ENCODE measurements around the gene ETFBKMT. TPM values are rescaled to one million over a fixed set of nuclear protein-coding genes. Genes with fewer than 3 reads are reported as not detected.
A peak's percentile ranks its signal among the peaks of the same experiment; 100 is the strongest.
"Not testable (repeated sequence)": the region's sequence is repeated elsewhere in the genome, so short reads cannot be mapped to it uniquely, and the experiment has no call there.

The ETFBKMT gene
- polyA plus RNA-seq, 3 donors = 0.67 to 2.2 (median 1.5) TPM

DNA sequence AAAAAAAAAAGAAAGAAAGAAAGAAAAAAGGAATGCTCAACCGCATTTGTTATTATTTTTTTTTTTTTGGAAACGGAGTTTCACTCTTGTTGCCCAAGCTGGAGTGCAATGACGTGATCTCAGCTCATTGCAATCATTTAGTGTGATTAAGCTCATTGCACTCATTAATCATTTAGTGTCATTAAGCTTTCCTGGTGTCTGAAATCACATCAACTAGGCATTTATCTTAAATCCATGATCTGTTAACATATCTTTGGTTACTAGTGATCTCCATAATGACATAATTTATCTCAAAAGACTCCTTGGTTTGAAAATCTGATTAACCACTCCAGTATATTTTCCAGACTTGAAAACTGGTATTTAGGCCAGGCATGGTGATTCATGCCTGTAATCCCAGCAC is 26.3 kb downstream of the ETFBKMT start:
- Histone ChIP-seq H2AFZ (ENCODE audit: insufficient read depth, low read depth, low read length, poor library complexity, severe bottlenecking) (no peak overlapping the region), H3K9ac (ENCODE audit: insufficient read depth, low read length, poor library complexity, severe bottlenecking) (no peak overlapping the region), H4K20me1 (ENCODE audit: insufficient read depth, low read length) (no peaks in the 10 kb centered on the region), H3K79me2 (ENCODE audit: insufficient read depth, low read length) (no peaks in the 10 kb centered on the region), H3K27ac (ENCODE audit: low read depth in 1 of 2, low read length in 2 of 2) (peak overlapping the region; percentile 38 to 85), H3K9me3 (replicated peaks in 1 of 2; ENCODE audit: control insufficient read depth in 1 of 2, insufficient read depth in 1 of 2, low read length in 2 of 2) (peaks cover 0 to 7% of the 10 kb centered on the region in 2 donors), H3K4me3 (replicated peaks in 1 of 3; ENCODE audit: low read depth in 2 of 3, low read length in 3 of 3) (no peak overlapping the region), H3K4me1 (ENCODE audit: control insufficient read depth in 1 of 2, insufficient read depth in 2 of 2, low read length in 2 of 2) (peaks cover 26 to 33% of the 10 kb centered on the region in 2 donors), H3K4me2 (replicated peaks; ENCODE audit: extremely low read depth, low read length, poor library complexity, severe bottlenecking) (no peak overlapping the region), H3K36me3 (replicated peaks in 1 of 2; ENCODE audit: control insufficient read depth in 1 of 2, insufficient read depth in 2 of 2, low read length in 2 of 2) (no peaks in the 10 kb centered on the region), H3K27me3 (ENCODE audit: control insufficient read depth in 2 of 2, insufficient read depth in 2 of 2, low read length in 2 of 2) (no peaks in the 10 kb centered on the region)
- Mint-ChIP-seq H3K4me1 (peaks cover 26% of the 10 kb centered on the region), H3K9me3 (peaks cover 4 to 17% (median 12%) of the 10 kb centered on the region in 7 donors), H3K27me3 (ENCODE audit: low read depth in 3 of 3) (no peaks in the 10 kb centered on the region), H3K4me3 (no peak overlapping the region), H3K27ac (peak overlapping the region in 6 of 7 donors; percentile 33 to 96 (median 93)), H3K36me3 (peaks cover 9 to 17% of the 10 kb centered on the region in 2 donors)
- intact Hi-C loops (cut with micrococcal nuclease) = loop anchor here in 1 of 2 donors (5.0 kb wide), 1 partner anchor 42 kb away; the partner anchor contains the start of gene AMN1
- TF ChIP-seq, protein P1, sequence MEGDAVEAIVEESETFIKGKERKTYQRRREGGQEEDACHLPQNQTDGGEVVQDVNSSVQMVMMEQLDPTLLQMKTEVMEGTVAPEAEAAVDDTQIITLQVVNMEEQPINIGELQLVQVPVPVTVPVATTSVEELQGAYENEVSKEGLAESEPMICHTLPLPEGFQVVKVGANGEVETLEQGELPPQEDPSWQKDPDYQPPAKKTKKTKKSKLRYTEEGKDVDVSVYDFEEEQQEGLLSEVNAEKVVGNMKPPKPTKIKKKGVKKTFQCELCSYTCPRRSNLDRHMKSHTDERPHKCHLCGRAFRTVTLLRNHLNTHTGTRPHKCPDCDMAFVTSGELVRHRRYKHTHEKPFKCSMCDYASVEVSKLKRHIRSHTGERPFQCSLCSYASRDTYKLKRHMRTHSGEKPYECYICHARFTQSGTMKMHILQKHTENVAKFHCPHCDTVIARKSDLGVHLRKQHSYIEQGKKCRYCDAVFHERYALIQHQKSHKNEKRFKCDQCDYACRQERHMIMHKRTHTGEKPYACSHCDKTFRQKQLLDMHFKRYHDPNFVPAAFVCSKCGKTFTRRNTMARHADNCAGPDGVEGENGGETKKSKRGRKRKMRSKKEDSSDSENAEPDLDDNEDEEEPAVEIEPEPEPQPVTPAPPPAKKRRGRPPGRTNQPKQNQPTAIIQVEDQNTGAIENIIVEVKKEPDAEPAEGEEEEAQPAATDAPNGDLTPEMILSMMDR (IDR thresholded peaks at IDR 0.05) = no peak
- no peak for DNase-seq
- WGBS (ENCODE audit: insufficient coverage) = no CpG with 5 or more reads among the region's 3 CpGs

DNA sequence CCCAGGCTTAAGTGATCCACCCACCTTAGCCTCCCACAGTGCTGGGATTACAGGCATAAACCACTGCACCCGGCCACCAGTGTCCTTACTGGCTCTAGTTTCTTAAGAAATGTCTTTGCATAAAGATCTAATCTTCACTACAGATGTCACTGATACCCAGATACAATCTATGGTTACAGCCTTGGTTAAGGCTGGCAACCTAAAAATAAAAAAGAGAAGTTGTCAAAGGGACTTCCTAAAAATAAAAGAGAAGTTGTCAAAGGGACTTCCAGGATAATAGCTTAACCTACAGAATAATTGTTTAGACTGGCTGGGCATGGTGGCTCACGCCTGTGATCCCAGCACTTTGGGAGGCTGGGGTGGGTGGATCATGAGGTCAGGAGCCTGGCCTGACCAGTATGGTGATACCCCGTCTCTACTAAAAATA is 27.6 kb downstream of the ETFBKMT start:
- intact Hi-C loops (cut with micrococcal nuclease) = loop anchor here in 1 of 2 donors (5.0 kb wide), 1 partner anchor 40 kb away; the partner anchor contains the start of gene AMN1
- H3K36me3 Mint-ChIP-seq = peaks cover 9 to 19% of the 10 kb centered on the region in 2 donors
- peak overlapping the region; percentile 44 for H3K4me2 ChIP-seq (replicated peaks; ENCODE audit: extremely low read depth, low read length, poor library complexity, severe bottlenecking)

DNA sequence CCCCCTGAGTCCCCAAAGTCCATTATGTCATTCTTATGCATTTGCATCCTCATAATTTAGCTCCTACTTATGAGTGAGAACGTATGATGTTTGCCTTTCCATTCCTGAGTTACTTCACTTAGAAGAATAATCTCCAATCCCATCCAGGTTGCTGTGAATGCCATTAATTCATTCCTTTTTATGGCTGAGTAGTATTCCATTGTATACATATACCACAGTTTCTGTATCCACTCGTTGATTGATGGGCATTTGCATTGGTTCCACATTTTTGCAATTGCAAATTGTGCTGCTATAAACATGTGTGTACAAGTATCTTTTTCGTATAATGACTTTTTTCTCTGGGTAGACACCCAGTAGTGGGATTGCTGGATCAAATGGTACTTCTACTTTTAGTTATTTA is 30.4 kb downstream of the ETFBKMT start:
- not testable (repeated sequence) for H3K27ac ChIP-seq (ENCODE audit: low read depth in 1 of 2, low read length in 2 of 2); H3K36me3 Mint-ChIP-seq; H3K79me2 ChIP-seq (ENCODE audit: insufficient read depth, low read length); H3K4me3 ChIP-seq (replicated peaks in 1 of 3; ENCODE audit: low read depth in 2 of 3, low read length in 3 of 3); H2AFZ ChIP-seq (ENCODE audit: insufficient read depth, low read depth, low read length, poor library complexity, severe bottlenecking); H3K27me3 Mint-ChIP-seq (ENCODE audit: low read depth in 3 of 3); H3K36me3 ChIP-seq (replicated peaks in 1 of 2; ENCODE audit: control insufficient read depth in 1 of 2, insufficient read depth in 2 of 2, low read length in 2 of 2); H3K27me3 ChIP-seq (ENCODE audit: control insufficient read depth in 2 of 2, insufficient read depth in 2 of 2, low read length in 2 of 2); H3K9me3 ChIP-seq (replicated peaks in 1 of 2; ENCODE audit: control insufficient read depth in 1 of 2, insufficient read depth in 1 of 2, low read length in 2 of 2); DNase-seq; H3K4me2 ChIP-seq (replicated peaks; ENCODE audit: extremely low read depth, low read length, poor library complexity, severe bottlenecking); H3K27ac Mint-ChIP-seq; H4K20me1 ChIP-seq (ENCODE audit: insufficient read depth, low read length); H3K4me3 Mint-ChIP-seq; H3K9me3 Mint-ChIP-seq; H3K9ac ChIP-seq (ENCODE audit: insufficient read depth, low read length, poor library complexity, severe bottlenecking)
- intact Hi-C loops (cut with micrococcal nuclease) = loop anchor here in 1 of 2 donors (5.0 kb wide), 1 partner anchor 37 kb away; the partner anchor contains the start of gene AMN1
- H3K4me1 ChIP-seq (ENCODE audit: control insufficient read depth in 1 of 2, insufficient read depth in 2 of 2, low read length in 2 of 2) = peaks cover 26 to 33% of the 10 kb centered on the region in 2 donors
- H3K4me1 Mint-ChIP-seq = peaks cover 22% of the 10 kb centered on the region
- no CpG with 5 or more reads among the region's 3 CpGs for WGBS (ENCODE audit: insufficient coverage)

More for the DNA sequence above, 27.6 kb downstream of the ETFBKMT start:
- Histone ChIP-seq H4K20me1 (ENCODE audit: insufficient read depth, low read length) (no peaks in the 10 kb centered on the region), H3K27me3 (ENCODE audit: control insufficient read depth in 2 of 2, insufficient read depth in 2 of 2, low read length in 2 of 2) (no peaks in the 10 kb centered on the region), H3K4me3 (replicated peaks in 1 of 3; ENCODE audit: low read depth in 2 of 3, low read length in 3 of 3) (peak overlapping the region in 1 of 3 experiments; percentile 57), H3K9ac (ENCODE audit: insufficient read depth, low read length, poor library complexity, severe bottlenecking) (peak overlapping the region; percentile 47), H3K27ac (ENCODE audit: low read depth in 1 of 2, low read length in 2 of 2) (peak overlapping the region; percentile 84 to 85), H3K9me3 (replicated peaks in 1 of 2; ENCODE audit: control insufficient read depth in 1 of 2, insufficient read depth in 1 of 2, low read length in 2 of 2) (peaks cover 0 to 7% of the 10 kb centered on the region in 2 donors), H3K79me2 (ENCODE audit: insufficient read depth, low read length) (no peaks in the 10 kb centered on the region), H2AFZ (ENCODE audit: insufficient read depth, low read depth, low read length, poor library complexity, severe bottlenecking) (peak overlapping the region; percentile 48), H3K36me3 (replicated peaks in 1 of 2; ENCODE audit: control insufficient read depth in 1 of 2, insufficient read depth in 2 of 2, low read length in 2 of 2) (no peaks in the 10 kb centered on the region), H3K4me1 (ENCODE audit: control insufficient read depth in 1 of 2, insufficient read depth in 2 of 2, low read length in 2 of 2) (peaks cover 26 to 33% of the 10 kb centered on the region in 2 donors)
- no peaks in the 10 kb centered on the region for H3K27me3 Mint-ChIP-seq (ENCODE audit: low read depth in 3 of 3)
- peak overlapping the region; percentile 62 to 78 for H3K4me3 Mint-ChIP-seq
- TF ChIP-seq, protein P1 (IDR thresholded peaks at IDR 0.05) = no peak
- DNase-seq = peak; percentile 69 to 88 (median 81)
- peak overlapping the region; percentile 92 to 98 (median 96) for H3K27ac Mint-ChIP-seq
- H3K4me1 Mint-ChIP-seq = peaks cover 26% of the 10 kb centered on the region
- WGBS (ENCODE audit: insufficient coverage) = 0% methylated on average over 1 of the region's 3 CpGs
- peaks cover 4 to 17% (median 12%) of the 10 kb centered on the region in 7 donors for H3K9me3 Mint-ChIP-seq

Data from CD14-positive monocyte (primary cell).